GM03348 (cell line): ENCODE measurements around the gene ORC6.

Source experiments
- DNase-seq: peaks from one replicate; pipeline ENCODE4 v3.0.0; 2012; ENCODE audit warnings: low spot score

Gene ORC6

GRCh38 chr16:46731691-46732555 lies 42.5 kb downstream of the ORC6 start:
- DNase-seq = no peak

- DNase-seq = no peak
Measured at GRCh38 chr16:46732561-46732960, 43.1 kb downstream of the ORC6 start.

GRCh38 chr16:46733319-46733830 lies 43.9 kb downstream of the ORC6 start:
- DNase-seq = no peak

GRCh38 chr16:46736695-46737094 lies 47.2 kb downstream of the ORC6 start:
- DNase-seq = peak; percentile 40

- DNase-seq = no peak
Measured at GRCh38 chr16:46737621-46738214, 48.3 kb downstream of the ORC6 start.

GRCh38 chr16:46739934-46740333 lies 50.5 kb downstream of the ORC6 start:
- no peak for DNase-seq

GRCh38 chr16:46743232-46743719 lies 53.8 kb downstream of the ORC6 start:
- DNase-seq = peak; percentile 74

GRCh38 chr16:46745617-46746016 lies 56.2 kb downstream of the ORC6 start:
- no peak for DNase-seq

GRCh38 chr16:46746821-46747776 lies 57.6 kb downstream of the ORC6 start:
- DNase-seq = peak; percentile 16
